ENCODE measurements around the gene TICRR. TPM values are rescaled to one million over a fixed set of nuclear protein-coding genes. Genes with fewer than 3 reads are reported as not detected.

Gene TICRR
- total and polyA plus RNA-seq, 2 of the 8 experiments (the other 6 are each of a cell fraction or from before 2014, with no cell fraction given): 13.1 to 34.8 TPM

DNA sequence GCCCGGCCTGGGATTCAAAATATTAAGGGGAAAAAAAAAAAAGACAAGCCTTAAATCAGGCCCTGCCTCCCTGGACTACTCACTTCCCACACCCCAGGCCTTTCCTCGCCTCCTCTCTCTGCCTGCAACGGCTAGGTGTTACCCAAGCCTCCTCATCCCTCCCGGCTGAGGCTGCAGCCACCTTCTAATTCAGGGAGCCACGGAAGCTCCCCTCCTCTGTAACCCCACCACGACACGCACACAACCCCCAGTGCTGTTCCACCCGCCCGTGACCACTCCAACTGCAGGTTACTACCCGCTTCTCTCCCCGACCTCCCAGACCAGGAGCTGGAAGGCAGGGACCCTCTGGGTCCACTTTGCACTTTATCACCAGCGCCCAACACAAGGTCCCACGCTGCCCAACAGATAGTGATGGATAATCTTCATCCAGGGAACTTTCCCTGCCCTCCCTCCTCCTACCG is 79.1 kb downstream of the TICRR start (continued):
- no peak for TF ChIP-seq JUND (IDR thresholded peaks at IDR 0.05; ENCODE audit: low read length)
- TF ChIP-seq, protein P1, sequence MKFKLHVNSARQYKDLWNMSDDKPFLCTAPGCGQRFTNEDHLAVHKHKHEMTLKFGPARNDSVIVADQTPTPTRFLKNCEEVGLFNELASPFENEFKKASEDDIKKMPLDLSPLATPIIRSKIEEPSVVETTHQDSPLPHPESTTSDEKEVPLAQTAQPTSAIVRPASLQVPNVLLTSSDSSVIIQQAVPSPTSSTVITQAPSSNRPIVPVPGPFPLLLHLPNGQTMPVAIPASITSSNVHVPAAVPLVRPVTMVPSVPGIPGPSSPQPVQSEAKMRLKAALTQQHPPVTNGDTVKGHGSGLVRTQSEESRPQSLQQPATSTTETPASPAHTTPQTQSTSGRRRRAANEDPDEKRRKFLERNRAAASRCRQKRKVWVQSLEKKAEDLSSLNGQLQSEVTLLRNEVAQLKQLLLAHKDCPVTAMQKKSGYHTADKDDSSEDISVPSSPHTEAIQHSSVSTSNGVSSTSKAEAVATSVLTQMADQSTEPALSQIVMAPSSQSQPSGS (IDR thresholded peaks at IDR 0.05; ENCODE audit: low read length): no peak
